GM18505 (cell line): ENCODE data around the gene PDE10A.
"Not testable (repeated sequence)": the region's sequence is repeated elsewhere in the genome, so short reads cannot be mapped to it uniquely, and the experiment has no call there.

Source experiments
- ATAC-seq: cut with Tn5 transposase; IDR thresholded peaks from one replicate; pipeline ENCODE4 v1.9.1; 2021; ENCODE audit not compliant: unreplicated experiment
- POLR2A ChIP-seq: IDR thresholded peaks from 4 replicates; pipeline ENCODE4 v1.6.1; 2011; ENCODE audit warnings: borderline replicate concordance; ENCODE audit not compliant: insufficient read depth, insufficient read length; ENCODE audit errors: extremely low read depth

The PDE10A gene

DNA sequence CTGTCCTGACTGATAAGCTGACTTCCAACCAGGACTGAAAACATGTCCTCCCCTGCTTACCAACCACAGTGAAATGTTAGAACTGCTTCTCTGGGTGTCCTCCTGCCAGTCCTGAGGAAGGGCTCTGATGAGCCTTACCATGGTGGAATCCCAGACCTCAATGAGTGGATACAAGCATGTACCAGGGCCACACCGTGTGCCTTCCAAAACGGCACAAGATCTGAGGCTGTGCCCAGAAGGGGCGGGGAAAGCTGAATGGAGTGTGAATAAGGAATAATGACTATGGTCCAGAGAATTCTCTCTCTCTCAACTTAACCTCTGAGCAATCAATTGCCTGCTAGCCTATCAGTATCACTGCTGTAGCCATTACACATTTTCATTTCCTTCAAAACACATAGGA lies 51.7 kb downstream of the PDE10A start:
- TF ChIP-seq POLR2A, result no peak
- ATAC-seq, result no peak

DNA sequence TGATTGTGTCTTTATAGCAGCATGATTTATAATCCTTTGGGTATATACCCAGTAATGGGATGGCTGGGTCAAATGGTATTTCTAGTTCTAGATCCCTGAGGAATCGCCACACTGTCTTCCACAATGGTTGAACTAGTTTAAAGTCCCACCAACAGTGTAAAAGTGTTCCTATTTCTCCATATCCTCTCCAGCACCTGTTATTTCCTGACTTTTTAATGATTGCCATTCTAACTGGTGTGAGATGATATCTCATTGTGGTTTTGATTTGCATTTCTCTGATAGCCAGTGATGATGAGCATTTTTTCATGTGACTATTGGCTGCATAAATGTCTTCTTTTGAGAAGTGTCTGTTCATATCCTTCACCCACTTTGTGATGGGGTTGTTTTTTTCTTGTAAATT lies 54.5 kb downstream of the PDE10A start:
- ATAC-seq, result not testable (repeated sequence)

DNA sequence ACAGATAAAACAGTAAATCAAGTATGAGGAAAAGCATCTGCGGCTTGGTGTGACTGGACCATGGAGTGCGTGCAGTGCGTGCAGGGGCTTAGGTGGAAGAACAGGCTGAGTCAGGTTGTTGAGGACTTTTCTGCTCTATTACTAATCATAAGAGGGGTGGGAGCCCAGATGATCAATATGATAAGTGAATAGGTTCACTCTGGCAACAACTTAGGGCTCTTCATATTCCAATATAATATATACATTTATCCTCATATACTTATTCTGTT lies 56.4 kb downstream of the PDE10A start:
- TF ChIP-seq POLR2A, result no peak
- ATAC-seq, result no peak

DNA sequence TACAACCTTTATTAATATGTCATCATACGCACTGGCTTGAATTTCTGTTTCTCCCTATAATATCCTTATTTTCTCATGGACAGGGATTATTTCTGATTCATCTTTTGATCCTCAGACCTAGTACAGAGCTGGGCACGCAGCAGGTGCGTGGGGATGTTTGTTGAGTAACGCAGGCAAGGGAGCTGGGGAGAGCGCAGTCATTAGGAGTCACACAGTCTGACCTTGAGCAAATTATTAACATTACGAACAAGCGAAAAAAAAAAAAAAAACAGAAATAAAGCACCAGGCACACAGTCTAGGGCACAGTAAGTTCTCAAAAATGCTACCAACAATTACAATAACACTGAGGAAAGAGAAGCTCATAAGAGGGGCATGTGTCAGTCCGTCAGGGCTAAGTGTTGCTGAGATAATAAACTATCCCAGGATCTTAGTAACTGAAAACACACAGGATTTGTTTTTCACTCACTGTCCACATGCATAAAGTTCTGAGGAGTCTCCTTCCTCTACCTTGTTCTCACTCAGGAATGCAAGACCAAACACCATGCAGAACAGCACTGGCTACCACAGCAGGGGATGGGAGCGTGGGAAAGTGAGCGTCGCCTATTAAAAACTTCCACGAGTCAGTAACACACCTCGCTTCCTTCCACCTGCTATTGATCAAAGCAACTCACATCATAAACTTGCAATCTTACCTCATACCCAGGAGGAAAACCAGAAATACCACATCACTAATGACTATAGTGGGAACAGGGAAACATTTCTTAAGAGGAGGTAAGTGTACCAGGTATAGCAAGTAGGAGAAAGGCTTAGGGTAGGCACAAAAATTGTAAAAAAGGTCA lies 56.9 kb downstream of the PDE10A start:
- TF ChIP-seq POLR2A, result no peak
- no peak for ATAC-seq

DNA sequence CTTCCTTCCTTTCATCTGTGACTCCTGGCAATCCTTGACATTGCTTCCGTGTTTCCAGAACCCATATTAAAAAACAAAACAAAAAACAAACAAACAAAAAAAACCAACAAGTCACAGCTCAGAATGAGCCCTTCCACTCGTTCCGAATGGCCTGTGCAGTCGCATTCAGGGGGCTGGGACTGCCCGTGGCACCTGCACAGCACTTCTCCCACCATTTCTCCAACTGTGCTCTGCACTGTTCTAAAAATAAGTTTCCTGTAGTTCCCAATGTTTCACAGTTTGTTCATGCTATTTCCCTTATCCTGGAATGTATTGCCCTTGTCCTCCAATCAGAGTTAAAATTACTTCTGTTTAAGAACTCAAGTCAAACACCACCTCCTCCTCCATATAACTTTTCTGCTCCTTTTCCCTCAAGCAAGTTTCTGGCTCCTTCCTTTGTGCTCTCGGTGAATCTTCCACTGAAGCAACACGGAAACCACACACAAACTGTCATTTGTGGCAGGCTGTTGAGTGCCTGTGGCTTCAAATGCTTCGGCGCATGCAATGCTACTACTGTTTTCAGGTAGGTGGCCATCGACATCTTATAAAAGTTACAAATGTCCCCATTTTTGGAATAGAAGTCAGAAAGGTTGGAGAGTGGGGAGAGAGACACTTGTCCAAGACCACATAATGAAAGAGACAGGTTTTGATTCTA lies 57.7 kb downstream of the PDE10A start:
- TF ChIP-seq POLR2A, result no peak
- no peak for ATAC-seq

DNA sequence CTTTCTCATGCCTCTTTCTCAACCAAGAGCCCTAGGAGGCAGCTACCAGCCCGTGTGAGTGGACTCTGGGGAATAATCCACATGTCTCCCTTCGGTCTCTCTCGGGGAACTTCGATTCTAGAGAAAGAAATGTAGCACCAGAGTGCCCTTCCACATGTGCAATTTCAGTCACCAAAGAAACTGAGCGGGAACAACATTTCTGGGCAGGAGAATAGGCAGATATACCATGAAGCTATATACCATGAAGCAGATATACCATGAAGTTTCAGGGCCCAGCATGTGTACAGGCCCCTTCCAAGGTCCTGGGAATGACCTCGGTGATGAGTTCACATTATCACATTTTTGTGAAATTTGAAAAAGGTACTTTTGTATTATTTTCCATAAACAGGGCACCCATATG lies 60.8 kb downstream of the PDE10A start:
- no peak for TF ChIP-seq POLR2A
- no peak for ATAC-seq

DNA sequence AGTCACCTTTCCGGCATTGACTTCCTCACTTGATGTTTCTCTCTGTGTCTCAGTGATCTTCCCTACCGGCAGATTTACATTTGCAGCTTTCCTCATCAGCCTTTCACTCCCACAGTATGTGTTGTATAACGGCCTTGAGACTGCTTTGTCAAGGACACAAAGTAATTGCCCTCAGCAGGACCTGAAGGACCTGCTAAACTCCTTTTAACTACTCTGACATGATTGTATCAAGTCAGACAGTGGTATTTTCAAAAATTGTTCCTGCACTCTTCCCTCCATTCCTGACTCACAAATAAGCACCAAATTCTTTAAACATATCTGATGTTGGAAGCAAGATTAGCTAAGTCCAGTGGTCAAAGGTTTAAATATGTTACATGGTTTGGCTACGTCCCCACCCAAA lies 62.4 kb downstream of the PDE10A start:
- no peak for ATAC-seq
- TF ChIP-seq POLR2A, result no peak

DNA sequence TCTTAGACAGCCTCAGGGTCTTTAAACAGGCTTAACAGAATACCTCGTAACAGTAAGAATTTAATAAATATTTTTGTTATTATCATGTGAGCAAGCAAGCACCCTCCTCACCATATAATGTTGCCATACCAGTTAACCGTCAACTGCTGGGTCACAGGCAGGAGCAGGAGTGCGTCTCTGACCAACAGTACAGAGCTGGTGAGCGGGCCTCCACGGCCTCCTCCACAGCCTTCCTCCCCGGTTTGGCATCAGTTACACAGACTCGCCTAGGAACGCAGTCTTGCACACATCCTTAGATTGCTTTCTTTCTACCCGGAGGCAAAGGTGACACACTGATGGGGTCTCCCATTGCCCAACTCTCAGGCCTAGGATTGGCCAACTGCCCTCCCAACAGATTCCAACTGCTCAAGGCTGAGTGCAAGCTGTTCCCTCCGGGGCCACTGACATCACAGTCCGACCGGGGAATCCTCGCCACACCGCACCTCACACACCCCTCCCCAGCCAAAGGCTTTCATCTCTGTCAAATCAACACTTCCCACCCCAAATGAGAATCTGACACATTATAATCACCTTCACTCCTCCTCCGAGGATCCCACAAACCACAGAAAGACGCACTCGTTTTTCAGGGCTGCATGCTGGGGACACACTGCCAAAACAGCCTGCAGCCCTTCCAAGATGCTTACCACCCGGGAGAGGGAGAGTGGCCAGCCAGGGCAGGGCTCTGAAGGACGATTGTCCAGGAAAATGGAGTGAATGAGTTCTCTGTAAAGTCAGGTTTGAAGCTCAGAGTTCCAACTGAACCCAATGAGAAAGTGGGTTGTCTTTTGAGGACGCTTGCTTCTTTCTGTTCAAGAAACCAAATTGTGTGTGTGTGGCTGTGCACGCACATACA lies 63.2 kb downstream of the PDE10A start:
- no peak for TF ChIP-seq POLR2A
- no peak for ATAC-seq

DNA sequence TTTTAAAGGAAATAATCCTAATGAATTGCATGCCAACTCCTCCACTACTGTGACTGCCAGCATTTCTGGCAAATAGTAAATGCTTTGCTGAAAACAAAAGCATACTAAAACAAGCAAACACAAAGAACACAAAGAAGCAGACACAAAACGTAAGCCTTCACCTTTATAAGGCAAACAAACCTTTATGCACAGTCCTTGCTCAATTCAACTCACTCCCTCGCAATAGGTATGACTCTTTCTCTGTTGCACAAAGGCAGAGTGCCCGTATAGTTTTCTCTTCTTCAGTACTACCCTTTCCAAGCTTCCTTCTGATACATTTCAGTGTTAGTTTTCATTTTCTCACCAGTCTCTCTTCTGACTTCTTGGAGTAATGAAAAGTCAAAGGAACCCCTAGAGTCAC lies 63.9 kb downstream of the PDE10A start:
- no peak for TF ChIP-seq POLR2A
- no peak for ATAC-seq

DNA sequence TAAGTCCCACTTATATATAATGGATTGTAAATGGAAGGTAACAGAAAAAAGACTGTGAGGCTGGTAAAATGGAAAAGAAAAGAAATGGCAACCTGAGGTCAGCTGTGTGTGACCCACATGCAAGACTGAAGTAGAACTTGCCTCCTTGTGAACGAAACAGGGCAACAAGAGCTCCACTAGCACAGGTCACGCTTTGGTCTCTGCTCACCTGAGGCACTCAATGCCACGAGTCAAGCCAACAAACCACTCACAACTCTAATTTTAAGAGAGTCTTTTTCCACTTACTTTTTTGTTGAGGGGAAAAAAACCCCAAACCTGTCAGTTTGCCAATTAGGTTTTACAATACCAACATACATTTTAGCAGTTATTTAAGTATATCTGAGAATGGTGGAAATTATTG lies 65.2 kb downstream of the PDE10A start:
- ATAC-seq, result no peak
- TF ChIP-seq POLR2A, result no peak

DNA sequence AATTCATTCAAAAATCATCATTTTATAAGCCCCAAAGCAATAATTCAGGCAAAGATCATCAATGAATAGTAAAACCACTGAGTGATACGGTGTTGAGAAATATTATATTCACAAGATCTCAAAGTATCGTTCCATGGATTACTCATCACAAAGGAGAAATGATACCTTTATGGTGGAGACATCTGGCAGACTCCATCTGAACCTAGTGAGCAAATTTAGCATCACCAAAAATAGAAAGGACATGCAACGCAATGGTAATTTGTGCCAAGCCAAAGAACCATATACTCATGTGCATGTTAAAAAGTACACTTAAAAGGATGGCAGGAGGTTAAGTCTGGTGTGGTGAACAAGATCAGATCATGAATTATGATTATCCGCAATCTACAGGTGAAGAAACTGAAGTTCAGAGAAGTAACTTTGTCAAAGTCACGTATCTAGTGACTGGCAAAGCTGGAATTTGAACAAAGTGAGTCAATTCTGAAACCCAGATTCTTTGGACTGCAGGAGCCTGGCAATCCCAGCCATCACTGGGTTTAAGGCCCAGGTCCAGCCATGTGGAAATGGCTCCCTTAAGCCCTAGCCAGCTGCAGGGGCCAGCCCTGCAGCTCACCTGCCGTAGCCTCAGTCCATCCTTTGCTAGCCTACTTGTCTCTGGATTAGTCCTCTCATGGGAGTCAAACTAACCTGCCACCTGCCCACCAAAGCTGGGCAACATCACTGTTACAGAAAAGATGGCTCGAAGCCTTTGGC lies 68.3 kb downstream of the PDE10A start:
- no peak for TF ChIP-seq POLR2A
- no peak for ATAC-seq

DNA sequence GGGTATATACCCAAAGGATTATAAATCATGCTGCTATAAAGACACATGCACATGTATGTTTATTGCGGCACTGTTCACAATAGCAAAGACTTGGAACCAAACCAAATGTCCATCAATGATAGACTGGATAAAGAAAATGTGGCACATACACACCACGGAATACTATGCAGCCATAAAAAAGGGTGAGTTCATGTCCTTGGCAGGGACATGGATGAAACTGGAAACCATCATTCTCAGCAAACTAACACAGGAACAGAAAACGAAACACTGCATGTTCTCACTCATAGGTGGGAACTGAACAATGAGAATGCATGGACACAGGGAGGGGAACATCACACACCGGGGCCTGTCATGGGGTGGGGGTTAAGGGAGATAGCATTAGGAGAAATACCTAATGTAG lies 70.1 kb downstream of the PDE10A start:
- ATAC-seq, result not testable (repeated sequence)

DNA sequence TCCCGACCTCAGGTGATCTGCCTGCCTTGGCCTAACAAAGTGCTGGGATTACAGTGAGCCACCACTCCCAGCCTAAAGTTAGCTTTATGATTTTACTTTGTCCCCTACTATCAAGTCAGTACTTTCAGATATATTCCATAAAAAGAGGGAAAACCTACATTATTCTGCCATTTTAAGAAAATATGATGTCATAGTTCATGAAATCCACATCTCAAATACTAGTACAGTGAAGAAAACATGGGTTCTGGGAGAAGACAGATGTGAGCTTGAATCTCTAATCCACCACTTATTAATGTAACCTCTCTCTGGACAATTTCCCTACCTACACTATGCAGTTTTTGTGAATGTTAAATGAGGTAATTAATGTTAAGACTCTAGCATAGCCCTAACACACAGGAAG lies 74.5 kb downstream of the PDE10A start:
- ATAC-seq, result no peak

More for the DNA sequence above, 74.5 kb downstream of the PDE10A start:
- no peak for TF ChIP-seq POLR2A
